GM12878 (cell line): ENCODE results near the gene DNAJC7. TPM values are rescaled to one million over a fixed set of nuclear protein-coding genes. Genes with fewer than 3 reads are reported as not detected.

Experiments
- ATAC-seq: fragments of 200-7000 bp; cut with Tn5 transposase; 3 replicates; pipeline ENCODE4 v1.9.1; 2020; ENCODE audit warnings: mild to moderate bottlenecking, moderate library complexity
- BruUV-seq: library from RNA; stranded (reverse); fragments of 400-500 nt; replicated peaks from 2 replicates; lab custom pipeline; 2021; lab: Mats Ljungman, UMichigan
- CTCF ChIA-PET: fragments of 300-600 bp; sonication (Branson Sonifier 250); formaldehyde crosslinking; extraction: SDS; loops from one replicate; lab custom pipeline; 2021; ENCODE audit warnings: inconsistent platforms; lab: Yijun Ruan, JAX
- POLR2A ChIA-PET: fragments of 350-600 bp; formaldehyde crosslinking; extraction: SDS; loops from one replicate; lab custom pipeline; 2021; ENCODE audit warnings: inconsistent platforms; lab: Charles Lee
- RAD21 ChIA-PET: fragments of 300-600 bp; sonication (Branson Sonifier 250); formaldehyde crosslinking; loops from one replicate; lab custom pipeline; 2023; ENCODE audit warnings: antibody characterized with exemption; ENCODE audit not compliant: unreplicated experiment; lab: Charles Lee
- SMC1A ChIA-PET: fragments of 300-600 bp; sonication (Branson Sonifier 250); formaldehyde crosslinking; loops from one replicate; lab custom pipeline; 2023; ENCODE audit not compliant: unreplicated experiment, uncharacterized antibody; lab: Charles Lee
- DNase-seq: peaks from one replicate; pipeline ENCODE4 v3.0.0-alpha.2; 2011; ENCODE audit warnings: low read depth, low spot score
- FAIRE-seq: peaks from 3 replicates; lab custom pipeline; 2011; peaks lifted over from hg19 to GRCh38; lab: Jason Lieb, UNC
- H2AFZ ChIP-seq: 2 replicates; pipeline ENCODE4 v1.6.0; 2011; ENCODE audit warnings: low read depth, low read length, control low read depth; ENCODE audit not compliant: control insufficient read depth
- H3K27ac ChIP-seq: 2 replicates; pipeline ENCODE4 v1.5.1; 2011; ENCODE audit warnings: control low read depth; ENCODE audit not compliant: control insufficient read depth, insufficient read depth
- H3K27me3 ChIP-seq, 2 experiments: replicated peaks in 1 of 2; 2 replicates each; pipeline versions ENCODE4 v1.6.0 to v1.6.1; 2011; ENCODE audit warnings: low read length in 1 of 2; ENCODE audit not compliant: control insufficient read depth in 2 of 2, insufficient read depth in 2 of 2
- H3K36me3 ChIP-seq, 2 experiments: 2 replicates each; pipeline ENCODE4 v1.5.1; 2011; ENCODE audit warnings: low read length in 1 of 2; ENCODE audit not compliant: control insufficient read depth in 2 of 2, insufficient read depth in 2 of 2
- H3K4me1 ChIP-seq: 2 replicates; pipeline ENCODE4 v1.6.1; 2011; ENCODE audit warnings: mild to moderate bottlenecking, low read length, moderate library complexity, mixed read lengths; ENCODE audit not compliant: control insufficient read depth, insufficient read depth
- H3K4me2 ChIP-seq: 2 replicates; pipeline ENCODE4 v1.6.0; 2011; ENCODE audit warnings: control low read depth; ENCODE audit not compliant: control insufficient read depth, insufficient read depth
- H3K4me3 ChIP-seq: fragments of 200-600 bp; sonication (generic); 2 replicates; pipeline ENCODE4 v1.5.1; 2016
- H3K79me2 ChIP-seq: 2 replicates; pipeline ENCODE4 v1.6.0; 2011; ENCODE audit warnings: low read length; ENCODE audit not compliant: control insufficient read depth, insufficient read depth
- H3K9ac ChIP-seq: 2 replicates; pipeline ENCODE4 v1.8.0; 2011; ENCODE audit warnings: low read length, control low read depth, mixed read lengths; ENCODE audit not compliant: control insufficient read depth, insufficient read depth
- H3K9me3 ChIP-seq: replicated peaks from 3 replicates; pipeline ENCODE4 v1.5.1; 2011; ENCODE audit warnings: mild to moderate bottlenecking, low read length; ENCODE audit not compliant: control insufficient read depth, insufficient read depth
- H4K20me1 ChIP-seq: 2 replicates; pipeline ENCODE4 v1.6.0; 2011; ENCODE audit not compliant: control insufficient read depth, insufficient read depth
- ATF7 ChIP-seq: fragments of 450-650 bp; IDR thresholded peaks from 2 replicates; pipeline ENCODE4 v1.6.1; 2016; ENCODE audit warnings: low read depth, mild to moderate bottlenecking
- CBX3 ChIP-seq: fragments of 200-600 bp; sonication (generic); IDR thresholded peaks from 2 replicates; pipeline ENCODE4 v1.6.1; 2016; ENCODE audit warnings: low read depth, borderline replicate concordance
- CHD2 ChIP-seq: IDR thresholded peaks from 2 replicates; pipeline ENCODE4 v1.6.1; 2011; ENCODE audit warnings: low read depth, low read length, improper control_type of control experiment, borderline replicate concordance
- E4F1 ChIP-seq: fragments of 450-650 bp; IDR thresholded peaks from 2 replicates; pipeline ENCODE4 v1.6.1; 2018; ENCODE audit warnings: borderline replicate concordance, mild to moderate bottlenecking; ENCODE audit not compliant: partially characterized antibody
- HSF1 ChIP-seq: fragments of 150-350 bp; IDR thresholded peaks from 2 replicates; pipeline ENCODE4 v1.6.1; 2014; ENCODE audit warnings: mild to moderate bottlenecking, low read depth, low read length
- RCOR1 ChIP-seq: conservative IDR thresholded peaks from 2 replicates; pipeline ENCODE4 v1.6.1; 2012; ENCODE audit warnings: low read depth, low read length, improper control_type of control experiment
- WRNIP1 ChIP-seq: IDR thresholded peaks from 2 replicates; pipeline ENCODE4 v1.6.1; 2011; ENCODE audit warnings: low read depth, low read length, improper control_type of control experiment, borderline replicate concordance
- YY1 ChIP-seq: IDR thresholded peaks from 2 replicates; pipeline ENCODE4 v1.6.1; 2011; ENCODE audit warnings: low read depth, mild to moderate bottlenecking, low read length
- ZNF592 ChIP-seq: fragments of 450-650 bp; IDR thresholded peaks from 2 replicates; pipeline ENCODE4 v1.6.1; 2017; ENCODE audit warnings: mild to moderate bottlenecking, moderate library complexity
- ZSCAN29 ChIP-seq: fragments of 450-650 bp; IDR thresholded peaks from 2 replicates; pipeline ENCODE4 v1.6.1; 2017; ENCODE audit warnings: mild to moderate bottlenecking, moderate library complexity
- WGBS: methylation state at CpG from one replicate; pipeline ENCODE4 v1.1.6; 2016; ENCODE audit warnings: low lambda C conversion rate; ENCODE audit not compliant: insufficient replicate concordance, insufficient coverage; ENCODE audit errors: missing lambda C conversion rate; 5-methylcytosine and 5-hydroxymethylcytosine counted together
- in situ Hi-C: fragments of 300-500 bp; cut with MboI; formaldehyde crosslinking; loops from 9 replicates; pipeline ENCODE4 v1.14.3; 2018; ENCODE audit warnings: mixed read lengths
- intact Hi-C: fragments of 100-400 bp; cut with micrococcal nuclease; formaldehyde crosslinking; loops from one replicate; pipeline ENCODE4 v1.14.2; 2022; ENCODE audit not compliant: unreplicated experiment
- polyA plus RNA-seq, 11 experiments: library from polyadenylated mRNA; depleted of rRNA in 4 of 11; unstranded in 6 of 11; stranded (reverse) in 5 of 11; fragments of >200 nt; fragmentation: Nextera tagmentation in 4 of 11; fragmentation: Illumina TruSeq in 1 of 11; extraction: Ambion mirVana in 4 of 11; extraction: Trizol in 1 of 11; gene quantifications; 1 replicate in 1 of 11; 2 replicates in 10 of 11; pipeline versions ENCODE4 v1.2.1 to v1.2.3, GENCODE V29; 2011 to 2016; ENCODE audit warnings: inconsistent platforms in 2 of 11, missing spikeins in 2 of 11, low read depth in 1 of 11
- total RNA-seq, 4 experiments: library from RNA; depleted of rRNA in 3 of 4; stranded (reverse); fragments of >200 nt in 3 of 4; fragmentation: Illumina TruSeq in 1 of 4; extraction: Trizol in 1 of 4; gene quantifications; 2 replicates each; pipeline versions ENCODE4 v1.2.1 to v1.2.3, GENCODE V29; 2013 to 2021

DNAJC7 gene
- total and polyA plus RNA-seq, 10 of the 15 experiments (the other 5 are each of a cell fraction or from before 2014, with no cell fraction given) = 60.1 to 173 (median 94.9) TPM

GRCh38 chr17:41989702-41990419, 27.4 kb downstream of the DNAJC7 start:
- 80% methylated on average over 5 of the region's 5 CpGs for whole genome bisulfite sequencing
- in situ Hi-C loops = no loop called here
- POLR2A ChIA-PET = interaction anchor here (1.6 kb wide), 1 partner anchor 27 kb away, joined by 5 read pairs; the partner anchor contains the start of gene DNAJC7

More at GRCh38 chr17:41989702-41990419, 27.4 kb downstream of the DNAJC7 start:
- peaks cover under 1% of the 10 kb centered on the region; the same call in 1 of the 2 replicates for H3K4me1 ChIP-seq
- no peaks in the 10 kb centered on the region for H3K9me3 ChIP-seq
- no peak overlapping the region for H3K4me2 ChIP-seq
- no peak overlapping the region for H2AFZ ChIP-seq
- RAD21 ChIA-PET = interaction anchor here (0.8 kb wide), 1 partner anchor 34 kb away, joined by 3 read pairs; no protein-coding TSS in a partner anchor
- intact Hi-C loops = no loop called here
- H3K4me3 ChIP-seq = no peak overlapping the region
- CTCF ChIA-PET = interaction anchor here (1.3 kb wide), 1 partner anchor 27 kb away, joined by 3 read pairs; no protein-coding TSS in a partner anchor
- BruUV-seq = no TSS peak
- no peak overlapping the region for H3K27ac ChIP-seq
- no peak for DNase-seq
- TF ChIP-seq E4F1 (no peak), CHD2 (no peak), HSF1 (no peak), ZNF592 (no peak), RCOR1 (no peak), ATF7 (no peak), ZSCAN29 (no peak), WRNIP1 (no peak), YY1 (no peak), CBX3 (no peak)
- peaks cover 22 to 53% of the 10 kb centered on the region in 2 experiments for H3K36me3 ChIP-seq
- FAIRE-seq = no peak
- SMC1A ChIA-PET = interaction anchor here (1.4 kb wide), 1 partner anchor 26 kb away, joined by 3 read pairs; no protein-coding TSS in a partner anchor
- H4K20me1 ChIP-seq = no peaks in the 10 kb centered on the region
- H3K79me2 ChIP-seq = no peaks in the 10 kb centered on the region
- H3K27me3 ChIP-seq = no peaks in the 10 kb centered on the region
- H3K9ac ChIP-seq = no peak overlapping the region
- no peak for ATAC-seq
